Activated CD4-positive, alpha-beta T cell treated with anti-CD3 and anti-CD28 coated beads, Interleukin-2, amount 10 ng/mL, durations not matched to agents 24 days and 14 days (primary cell): ENCODE measurements around the gene ATP1B2. TPM values are rescaled to one million over a fixed set of nuclear protein-coding genes. Genes with fewer than 3 reads are reported as not detected.

Source experiments
- DNase-seq: peaks from one replicate; pipeline ENCODE4 v3.0.0; 2022
- H3K27ac Mint-ChIP-seq: one replicate; pipeline ENCODE4 v1.8.0; 2022; ENCODE audit warnings: mild to moderate bottlenecking, mixed read lengths
- H3K27me3 Mint-ChIP-seq: one replicate; pipeline ENCODE4 v1.8.0; 2022; ENCODE audit warnings: mixed read lengths
- H3K36me3 Mint-ChIP-seq: one replicate; pipeline ENCODE4 v1.8.0; 2022; ENCODE audit warnings: low read depth, mild to moderate bottlenecking, mixed read lengths
- H3K4me1 Mint-ChIP-seq: one replicate; pipeline ENCODE4 v1.8.0; 2021; ENCODE audit warnings: mixed read lengths
- H3K4me3 Mint-ChIP-seq: one replicate; pipeline ENCODE4 v1.8.0; 2022; ENCODE audit warnings: mild to moderate bottlenecking, moderate library complexity, mixed read lengths
- H3K9me3 Mint-ChIP-seq: one replicate; pipeline ENCODE4 v1.8.0; 2021; ENCODE audit warnings: mixed read lengths
- intact Hi-C: fragments of 100-400 bp; cut with micrococcal nuclease; formaldehyde crosslinking; loops from one replicate; pipeline ENCODE4 v1.15.1; 2023
- total RNA-seq: library from RNA; stranded (reverse); gene quantifications from 2 replicates; pipeline ENCODE4 v1.2.3, GENCODE V29; 2022

ATP1B2 gene
- total RNA-seq, 1 donor from 2014 or later, result 0.37 TPM

- Mint-ChIP-seq H3K4me3 (peak overlapping the region; percentile 93), H3K4me1 (peaks cover 24% of the 10 kb centered on the region), H3K27me3 (no peaks in the 10 kb centered on the region), H3K36me3 (peaks cover 29% of the 10 kb centered on the region), H3K27ac (peak overlapping the region; percentile 97), H3K9me3 (no peaks in the 10 kb centered on the region)
- no peak for DNase-seq
- intact Hi-C loops, result loop anchor here (5.0 to 10.0 kb wide), 5 partner anchors 202 to 470 kb away; partner anchors contain the start of genes CHD3, CNTROB, CTDNEP1 and ELP5
Measured at GRCh38 chr17:7684851-7685532, 34.3 kb downstream of the ATP1B2 start.

GRCh38 chr17:7685533-7686221 is 35.0 kb downstream of the ATP1B2 start:
- intact Hi-C loops, result loop anchor here (1.0 to 10.0 kb wide), 12 partner anchors 35 to 469 kb away; partner anchors contain the start of genes ATP1B2, CHD3, CNTROB and CTDNEP1
- Mint-ChIP-seq H3K9me3 (no peaks in the 10 kb centered on the region), H3K27ac (peak overlapping the region; percentile 97), H3K27me3 (no peaks in the 10 kb centered on the region), H3K4me1 (peaks cover 28% of the 10 kb centered on the region), H3K36me3 (peaks cover 32% of the 10 kb centered on the region), H3K4me3 (peak overlapping the region; percentile 93)
- peak; percentile 97 for DNase-seq

GRCh38 chr17:7686222-7687071 is 35.7 kb downstream of the ATP1B2 start:
- Mint-ChIP-seq H3K4me3 (peak overlapping the region; percentile 93), H3K9me3 (no peaks in the 10 kb centered on the region), H3K27me3 (no peaks in the 10 kb centered on the region), H3K27ac (peak overlapping the region; percentile 97), H3K4me1 (peaks cover 28% of the 10 kb centered on the region), H3K36me3 (peaks cover 35% of the 10 kb centered on the region)
- peak; percentile 94 for DNase-seq
- intact Hi-C loops, result loop anchor here (1.0 to 10.0 kb wide), 14 partner anchors 36 to 468 kb away; partner anchors contain the start of genes ATP1B2, CHD3, CNTROB and CTDNEP1

- peak within 1 kb of the TSS; percentile 93 for H3K4me3 Mint-ChIP-seq
- H3K4me1 Mint-ChIP-seq, result peaks cover 28% of the 10 kb centered on the region
- H3K27me3 Mint-ChIP-seq, result no peaks in the 10 kb centered on the region
- DNase-seq, result peak; percentile 97
- peaks cover 35% of the 10 kb centered on the region for H3K36me3 Mint-ChIP-seq
- peak within 1 kb of the TSS; percentile 97 for H3K27ac Mint-ChIP-seq
- intact Hi-C loops, result loop anchor here (1.0 to 10.0 kb wide), 10 partner anchors 55 to 468 kb away; partner anchors contain the start of genes CHD3, CNTROB, CTDNEP1 and ELP5
- H3K9me3 Mint-ChIP-seq, result no peaks in the 10 kb centered on the region
Measured at GRCh38 chr17:7687072-7687907, 36.6 kb downstream of the ATP1B2 start, which contains the start of gene TP53. TP53 (minus strand) TSS chr17:7687490; CDS start chr17:7676594, 10,896 bp downstream.

- peak; percentile 99 for DNase-seq
- H3K36me3 Mint-ChIP-seq, result peaks cover 33% of the 10 kb centered on the region
- H3K4me1 Mint-ChIP-seq, result peaks cover 24% of the 10 kb centered on the region
- no peaks in the 10 kb centered on the region for H3K27me3 Mint-ChIP-seq
- peak within 1 kb of the TSS; percentile 97 for H3K27ac Mint-ChIP-seq
- intact Hi-C loops, result loop anchor here (1.0 to 10.0 kb wide), 14 partner anchors 29 to 467 kb away; partner anchors contain the start of genes CHD3, CNTROB, CTDNEP1 and DNAH2
- H3K4me3 Mint-ChIP-seq, result peak within 1 kb of the TSS; percentile 93
- H3K9me3 Mint-ChIP-seq, result no peaks in the 10 kb centered on the region
Measured at GRCh38 chr17:7687908-7688807, 37.4 kb downstream of the ATP1B2 start, which contains the start of gene WRAP53. WRAP53 (plus strand) TSS chr17:7688477; CDS start chr17:7688649, 172 bp downstream.

- DNase-seq, result peak; percentile 63
- Mint-ChIP-seq H3K9me3 (no peaks in the 10 kb centered on the region), H3K36me3 (peaks cover 36% of the 10 kb centered on the region), H3K4me1 (peaks cover 24% of the 10 kb centered on the region), H3K27ac (peak overlapping the region; percentile 97), H3K27me3 (no peaks in the 10 kb centered on the region), H3K4me3 (peak overlapping the region; percentile 93)
- intact Hi-C loops, result loop anchor here (1.0 to 10.0 kb wide), 9 partner anchors 28 to 466 kb away; partner anchors contain the start of genes CHD3, CNTROB, CTDNEP1 and DNAH2
Measured at GRCh38 chr17:7688808-7689316, 38.1 kb downstream of the ATP1B2 start.

- no peaks in the 10 kb centered on the region for H3K27me3 Mint-ChIP-seq
- no peak overlapping the region for H3K27ac Mint-ChIP-seq
- intact Hi-C loops, result no loop called here
- H3K4me1 Mint-ChIP-seq, result peaks cover 2% of the 10 kb centered on the region
- no peaks in the 10 kb centered on the region for H3K9me3 Mint-ChIP-seq
- H3K4me3 Mint-ChIP-seq, result no peak overlapping the region
- H3K36me3 Mint-ChIP-seq, result peaks cover 23% of the 10 kb centered on the region
- DNase-seq, result no peak
Measured at GRCh38 chr17:7695586-7695985, 44.9 kb downstream of the ATP1B2 start.

- Mint-ChIP-seq H3K4me1 (peaks cover 2% of the 10 kb centered on the region), H3K4me3 (no peak overlapping the region), H3K36me3 (peaks cover 26% of the 10 kb centered on the region), H3K27me3 (no peaks in the 10 kb centered on the region), H3K27ac (no peak overlapping the region), H3K9me3 (no peaks in the 10 kb centered on the region)
- intact Hi-C loops, result no loop called here
- no peak for DNase-seq
Measured at GRCh38 chr17:7697828-7698588, 47.3 kb downstream of the ATP1B2 start.

GRCh38 chr17:7700510-7700909 is 49.8 kb downstream of the ATP1B2 start:
- DNase-seq, result no peak
- H3K27me3 Mint-ChIP-seq, result peaks cover 16% of the 10 kb centered on the region
- intact Hi-C loops, result no loop called here
- peaks cover 24% of the 10 kb centered on the region for H3K36me3 Mint-ChIP-seq
- H3K9me3 Mint-ChIP-seq, result no peaks in the 10 kb centered on the region
- H3K4me1 Mint-ChIP-seq, result peaks cover 10% of the 10 kb centered on the region
- H3K27ac Mint-ChIP-seq, result no peak overlapping the region
- H3K4me3 Mint-ChIP-seq, result no peak overlapping the region

GRCh38 chr17:7701681-7702080 is 51.0 kb downstream of the ATP1B2 start:
- peaks cover 28% of the 10 kb centered on the region for H3K27me3 Mint-ChIP-seq
- intact Hi-C loops, result no loop called here
- H3K4me3 Mint-ChIP-seq, result no peak overlapping the region
- H3K4me1 Mint-ChIP-seq, result peaks cover 12% of the 10 kb centered on the region
- no peak for DNase-seq
- H3K36me3 Mint-ChIP-seq, result peaks cover 18% of the 10 kb centered on the region
- H3K9me3 Mint-ChIP-seq, result no peaks in the 10 kb centered on the region
- H3K27ac Mint-ChIP-seq, result no peak overlapping the region

- no peak for DNase-seq
- Mint-ChIP-seq H3K4me1 (peaks cover 12% of the 10 kb centered on the region), H3K27ac (no peak overlapping the region), H3K27me3 (peaks cover 37% of the 10 kb centered on the region), H3K4me3 (no peak overlapping the region), H3K9me3 (no peaks in the 10 kb centered on the region), H3K36me3 (peaks cover 18% of the 10 kb centered on the region)
- intact Hi-C loops, result no loop called here
Measured at GRCh38 chr17:7702776-7703175, 52.0 kb downstream of the ATP1B2 start.
